GM06990 (cell line): ENCODE results near the gene COL7A1.

Experiments
- DNase-seq: peaks from one replicate; pipeline ENCODE4 v3.0.0-alpha.2; 2011; ENCODE audit not compliant: insufficient read length; ENCODE audit errors: extremely low read depth
- H3K27me3 ChIP-seq: replicated peaks from 2 replicates; pipeline ENCODE4 v1.6.0; 2011; ENCODE audit warnings: low read length; ENCODE audit not compliant: control insufficient read depth, insufficient read depth
- H3K36me3 ChIP-seq: 2 replicates; pipeline ENCODE4 v1.5.1; 2011; ENCODE audit warnings: low read length; ENCODE audit not compliant: control insufficient read depth, insufficient read depth
- H3K4me3 ChIP-seq: replicated peaks from 2 replicates; pipeline ENCODE4 v1.5.1; 2011; ENCODE audit warnings: low read depth, mild to moderate bottlenecking, control low read depth, low read length
- CTCF ChIP-seq: IDR thresholded peaks from 2 replicates; pipeline ENCODE4 v1.5.1; 2011; ENCODE audit warnings: low read length, control low read depth, mild to moderate bottlenecking, inconsistent platforms; ENCODE audit not compliant: insufficient read depth, poor library complexity, severe bottlenecking

The COL7A1 gene

GRCh38 chr3:48617559-48617958, 22.4 kb upstream of the COL7A1 start:
- H3K36me3 ChIP-seq: no peaks in the 10 kb centered on the region
- no peak overlapping the region for H3K4me3 ChIP-seq
- no peaks in the 10 kb centered on the region for H3K27me3 ChIP-seq
- DNase-seq: no peak
- no peak for TF ChIP-seq CTCF

- no peak for TF ChIP-seq CTCF
- no peak for DNase-seq
- Histone ChIP-seq H3K36me3 (no peaks in the 10 kb centered on the region), H3K4me3 (no peak overlapping the region), H3K27me3 (no peaks in the 10 kb centered on the region)
Observed at GRCh38 chr3:48614044-48614443, 18.9 kb upstream of the COL7A1 start.

- Histone ChIP-seq H3K4me3 (no peak overlapping the region), H3K36me3 (no peaks in the 10 kb centered on the region; the same call in 1 of the 2 replicates), H3K27me3 (no peaks in the 10 kb centered on the region)
- DNase-seq: no peak
- TF ChIP-seq CTCF: no peak
Observed at GRCh38 chr3:48612309-48612708, 17.2 kb upstream of the COL7A1 start.

GRCh38 chr3:48609088-48610005, 14.2 kb upstream of the COL7A1 start, which contains the start of gene UQCRC1:
Gene UQCRC1 (minus strand): TSS chr3:48609646. CDS start chr3:48609620, 26 bp downstream.
- Histone ChIP-seq H3K4me3 (peak within 1 kb of the TSS; percentile 83), H3K27me3 (no peaks in the 10 kb centered on the region), H3K36me3 (peaks cover 15% of the 10 kb centered on the region)
- peak; percentile 97 for DNase-seq
- TF ChIP-seq CTCF: peak; percentile 70

- Histone ChIP-seq H3K4me3 (no peak overlapping the region), H3K27me3 (no peaks in the 10 kb centered on the region), H3K36me3 (peaks cover 30% of the 10 kb centered on the region)
- no peak for DNase-seq
- no peak for TF ChIP-seq CTCF
Observed at GRCh38 chr3:48607519-48607918, 12.4 kb upstream of the COL7A1 start.

DNA sequence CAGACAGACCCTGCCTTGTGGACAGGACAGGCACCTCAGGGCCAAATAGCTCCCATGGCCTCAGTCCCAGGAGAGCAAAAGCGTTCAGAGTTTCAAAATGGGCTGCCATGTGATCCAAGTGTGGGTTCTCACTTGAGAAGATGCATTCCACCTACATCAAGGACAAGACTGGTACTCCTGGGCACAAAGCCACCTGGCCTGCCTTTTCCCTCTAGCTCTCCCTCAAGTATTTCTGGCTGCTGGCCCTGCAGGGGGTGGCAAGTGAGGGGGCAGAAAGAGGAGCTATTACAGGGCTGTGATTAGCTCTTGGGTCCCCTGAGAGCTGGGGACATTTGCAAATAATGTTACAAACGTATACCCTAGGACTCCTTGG, 6.5 kb upstream of the COL7A1 start:
- H3K4me3 ChIP-seq: no peak overlapping the region
- DNase-seq: no peak
- H3K36me3 ChIP-seq: peaks cover 60% of the 10 kb centered on the region
- no peak for TF ChIP-seq CTCF
- no peaks in the 10 kb centered on the region for H3K27me3 ChIP-seq
